HCT116 (cell line): ENCODE measurements around the gene CEP112.

ENCODE experiments used
- ATF3 ChIP-seq: IDR thresholded peaks from 2 replicates; pipeline ENCODE4 v1.6.1; 2012
- CEBPB ChIP-seq: IDR thresholded peaks from 2 replicates; pipeline ENCODE4 v1.6.1; 2012; ENCODE audit warnings: low read depth
- CTCF ChIP-seq, 3 experiments: fragments of 200-600 bp in 1 of 3; sonication (generic) in 1 of 3; IDR thresholded peaks in 2 of 3; conservative IDR thresholded peaks in 1 of 3; 2 replicates each; pipeline ENCODE4 v1.5.1; 2012 to 2017; ENCODE audit warnings: low read depth in 2 of 3, low read length in 2 of 3, antibody characterized with exemption in 1 of 3, borderline replicate concordance in 1 of 3, control low read depth in 1 of 3, mild to moderate bottlenecking in 1 of 3, mixed read lengths in 1 of 3, mixed run types in 1 of 3, moderate library complexity in 1 of 3; ENCODE audit not compliant: insufficient read depth in 1 of 3
- EZH2 ChIP-seq: fragments of 200-600 bp; sonication (generic); IDR thresholded peaks from 2 replicates; pipeline ENCODE4 v1.6.1; 2017; ENCODE audit warnings: antibody characterized with exemption, mixed run types
- JUND ChIP-seq: IDR thresholded peaks from 2 replicates; pipeline ENCODE4 v1.6.1; 2012
- MAX ChIP-seq: IDR thresholded peaks from 2 replicates; pipeline ENCODE4 v1.6.1; 2012
- POLR2A ChIP-seq: IDR thresholded peaks from 2 replicates; pipeline ENCODE4 v1.7.0; 2011; ENCODE audit warnings: borderline replicate concordance; ENCODE audit not compliant: insufficient read depth, insufficient read length; ENCODE audit errors: extremely low read depth
- POLR2AphosphoS5 ChIP-seq: IDR thresholded peaks from 2 replicates; pipeline ENCODE4 v1.6.1; 2011; ENCODE audit warnings: mild to moderate bottlenecking, low read depth, low read length, moderate library complexity
- RAD21 ChIP-seq: IDR thresholded peaks from 2 replicates; pipeline ENCODE4 v1.6.1; 2012; ENCODE audit warnings: low read depth, mild to moderate bottlenecking
- REST ChIP-seq: IDR thresholded peaks from 2 replicates; pipeline ENCODE4 v1.6.1; 2012; ENCODE audit warnings: low read depth
- SRF ChIP-seq: IDR thresholded peaks from 2 replicates; pipeline ENCODE4 v1.6.1; 2012; ENCODE audit warnings: low read depth
- ZBTB33 ChIP-seq: IDR thresholded peaks from 2 replicates; pipeline ENCODE4 v1.6.1; 2011; ENCODE audit warnings: mild to moderate bottlenecking, low read length, moderate library complexity; ENCODE audit not compliant: insufficient replicate concordance; ENCODE audit errors: extremely low read depth
- ZNF274 ChIP-seq: fragments of 200-500 bp; sonication (Bioruptor generic); IDR thresholded peaks from 2 replicates; pipeline ENCODE4 v1.6.1; 2014; ENCODE audit warnings: mild to moderate bottlenecking, low read depth, low read length, inconsistent platforms

GRCh38 chr17:65718601-65719000 is 473.3 kb downstream of the CEP112 start:
- TF ChIP-seq POLR2A (no peak), CTCF (IDR thresholded peaks at IDR 0.05 in 2 of 3, conservative IDR thresholded peaks at IDR 0.05 in 1 of 3; ENCODE audit: borderline replicate concordance in 1 of 3, insufficient read depth in 1 of 3, low read depth in 2 of 3, low read length in 2 of 3) (no peak), ATF3 (no peak), REST (no peak), RAD21 (no peak), ZBTB33 (no peak), EZH2 (no peak), CEBPB (no peak), POLR2AphosphoS5 (no peak), ZNF274 (no peak), JUND (no peak), SRF (no peak), MAX (no peak)
